Hepatic stellate cell (primary cell): Measurements from ENCODE around the gene ST6GALNAC4.

Experiments
- DNase-seq: peaks from one replicate; pipeline ENCODE4 v3.0.0; 2011; ENCODE audit warnings: low spot score

ST6GALNAC4 gene, protein sequence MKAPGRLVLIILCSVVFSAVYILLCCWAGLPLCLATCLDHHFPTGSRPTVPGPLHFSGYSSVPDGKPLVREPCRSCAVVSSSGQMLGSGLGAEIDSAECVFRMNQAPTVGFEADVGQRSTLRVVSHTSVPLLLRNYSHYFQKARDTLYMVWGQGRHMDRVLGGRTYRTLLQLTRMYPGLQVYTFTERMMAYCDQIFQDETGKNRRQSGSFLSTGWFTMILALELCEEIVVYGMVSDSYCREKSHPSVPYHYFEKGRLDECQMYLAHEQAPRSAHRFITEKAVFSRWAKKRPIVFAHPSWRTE

DNA sequence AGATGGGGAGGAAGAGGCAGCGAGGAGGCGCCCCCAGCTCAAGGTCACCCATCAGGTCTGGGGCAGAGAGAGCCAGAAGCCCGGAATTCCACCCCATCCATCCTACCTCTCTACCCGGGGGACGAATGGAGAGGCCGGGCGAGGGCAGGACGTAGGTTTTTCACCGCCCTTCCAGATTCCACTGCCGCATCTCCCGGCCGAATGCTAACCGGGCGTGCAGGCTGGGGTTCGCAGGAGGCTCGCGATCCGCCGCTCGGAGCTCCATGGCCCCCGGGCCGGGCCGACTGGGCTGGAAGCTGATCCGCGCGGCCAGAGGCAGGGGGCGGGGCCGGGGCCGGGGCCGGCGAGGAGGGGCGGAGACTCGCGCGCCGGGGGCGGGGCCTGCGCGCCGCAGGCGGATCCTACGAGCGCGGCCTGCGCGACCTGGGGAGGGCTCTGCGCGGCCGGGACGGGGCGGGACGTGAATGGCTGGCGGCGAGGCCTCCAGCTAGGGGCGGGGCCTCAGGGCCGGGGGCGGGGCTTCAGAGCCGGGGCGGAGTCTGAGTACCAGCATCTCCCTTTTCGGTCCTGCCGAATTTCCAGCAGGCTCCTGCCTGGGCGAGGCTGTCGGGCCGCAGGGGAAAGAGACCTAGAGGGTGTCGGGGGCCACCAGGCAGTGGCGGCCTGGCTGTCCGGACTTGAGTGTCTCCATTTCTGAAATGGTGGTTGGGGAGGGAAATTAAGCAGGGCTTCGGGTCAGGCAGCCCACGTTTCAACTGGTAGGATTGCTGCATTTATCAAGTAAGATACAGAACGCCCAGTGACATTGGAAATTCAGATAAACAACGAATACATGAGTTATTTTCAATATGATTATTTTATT, at the start of gene ST6GALNAC4:
Gene ST6GALNAC4 (minus strand): TSS at position 322 of the 862 bp plus-strand sequence. CDS start 622 bp downstream, outside the sequence.
- DNase-seq, result peak; percentile 94

DNA sequence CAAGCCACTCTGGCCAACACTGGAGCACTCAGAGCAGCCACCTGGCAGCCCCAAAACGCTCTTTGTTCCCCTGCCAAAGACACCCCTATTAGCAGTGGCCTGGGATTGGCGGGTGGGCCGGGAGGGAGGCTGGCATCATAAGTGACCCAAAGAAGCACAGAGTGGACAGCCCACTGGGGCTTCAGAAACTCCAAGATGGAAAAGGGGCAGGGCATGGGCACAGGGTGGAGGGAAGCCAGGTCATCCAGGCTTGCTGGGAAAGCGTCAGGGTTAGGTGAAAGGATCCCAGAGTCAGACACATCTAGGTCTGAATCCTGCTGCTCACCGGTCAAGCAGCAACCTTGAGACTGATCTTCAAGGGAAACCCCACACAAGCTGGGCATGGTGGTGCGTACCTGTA, 49.1 kb upstream of the ST6GALNAC4 start:
- DNase-seq, result no peak

DNA sequence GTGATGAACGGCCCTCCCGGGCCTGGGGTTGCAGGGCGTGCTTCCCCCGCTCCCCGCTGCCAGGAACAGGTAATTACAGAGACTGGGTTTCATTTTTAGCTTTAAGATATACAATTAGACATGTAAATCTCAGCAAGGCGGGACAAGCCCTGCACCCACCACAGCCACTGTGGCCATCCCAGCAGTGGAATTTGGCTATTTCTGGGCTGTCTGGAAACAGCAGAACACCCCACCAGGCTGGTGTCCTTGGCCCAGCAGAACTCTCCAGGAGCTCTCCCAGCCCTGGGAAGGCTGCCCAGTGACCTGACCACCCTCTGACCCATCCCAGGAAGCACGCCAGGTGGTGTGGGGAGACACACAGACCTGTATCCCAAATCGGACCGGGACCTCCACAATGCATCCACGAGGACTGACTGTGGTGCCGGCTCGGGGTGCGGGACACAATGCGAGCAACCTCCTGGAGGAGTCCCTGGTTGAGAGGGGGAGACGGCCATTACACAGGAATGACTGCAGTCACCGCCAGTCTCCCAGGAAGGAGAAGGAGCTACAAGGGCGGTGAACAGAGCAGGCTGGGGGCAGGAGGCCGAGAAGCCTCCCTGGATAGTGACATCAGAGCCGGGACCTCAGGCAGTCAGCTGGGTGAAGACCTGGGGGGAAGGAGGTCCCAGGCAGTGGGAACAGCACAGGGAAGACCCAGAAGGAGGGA, 46.7 kb upstream of the ST6GALNAC4 start:
- peak; percentile 43 for DNase-seq

DNA sequence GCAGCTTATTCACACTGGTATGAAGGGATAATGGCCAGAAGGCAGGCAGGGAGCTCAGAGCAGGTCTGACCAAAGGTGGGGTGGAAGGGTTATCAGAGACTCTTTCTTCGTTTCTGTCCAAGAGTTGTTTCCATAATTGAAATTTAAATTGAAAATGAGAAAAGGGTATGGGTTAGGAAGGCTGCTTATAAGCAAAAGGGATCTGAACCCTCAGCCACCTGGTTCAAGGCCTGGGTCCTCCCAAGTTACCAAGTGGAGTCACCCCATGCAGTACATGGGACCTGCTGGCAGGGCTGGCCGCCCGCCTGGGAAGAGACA, 46.2 kb upstream of the ST6GALNAC4 start:
- DNase-seq, result no peak

DNA sequence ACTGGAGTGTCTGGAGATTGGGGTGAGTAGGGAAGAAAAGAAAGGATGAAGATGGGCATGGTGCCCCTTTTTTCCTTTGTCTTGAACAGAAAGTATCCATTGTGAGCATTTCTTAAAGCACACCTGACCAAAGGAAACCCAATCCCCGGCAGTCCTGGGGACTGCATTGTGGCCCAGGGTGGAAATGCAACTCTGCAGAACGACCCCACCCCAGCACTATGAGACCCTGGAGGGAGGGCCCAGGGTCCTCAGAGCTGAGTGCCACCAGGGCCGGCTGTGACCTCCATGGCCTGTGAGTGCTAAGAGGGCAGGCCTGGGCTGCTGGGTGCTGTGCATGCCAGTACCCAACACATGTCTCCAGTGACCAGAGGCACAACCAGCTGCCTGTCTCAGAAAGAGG, 45.4 kb upstream of the ST6GALNAC4 start:
- no peak for DNase-seq

DNA sequence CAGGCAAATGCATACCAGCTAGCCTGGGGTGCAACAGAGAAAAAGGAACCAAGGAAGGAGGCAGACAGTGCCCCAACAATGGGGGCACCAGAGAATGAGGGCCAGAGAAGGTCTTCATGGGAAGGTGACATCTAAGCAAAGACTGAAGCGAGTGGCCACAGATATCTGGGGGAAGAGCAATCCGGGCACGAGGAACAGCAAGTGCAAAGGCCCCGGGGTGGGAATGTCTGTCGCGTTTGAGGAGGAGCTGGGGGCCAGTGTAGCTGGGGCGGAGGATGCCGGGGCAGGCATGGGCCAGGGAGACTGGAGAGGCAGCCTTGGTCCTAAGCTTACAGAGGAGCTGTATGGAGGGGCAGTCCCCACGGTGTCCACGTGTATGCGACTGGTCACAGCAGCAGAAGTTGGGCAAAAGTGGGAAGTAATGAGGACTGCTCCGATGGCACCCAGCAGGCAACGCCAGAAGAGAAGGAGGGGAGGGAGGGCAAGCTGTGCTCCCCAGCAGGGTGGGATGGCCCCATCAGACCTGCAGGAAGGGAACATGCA, 44.8 kb upstream of the ST6GALNAC4 start:
- no peak for DNase-seq

DNA sequence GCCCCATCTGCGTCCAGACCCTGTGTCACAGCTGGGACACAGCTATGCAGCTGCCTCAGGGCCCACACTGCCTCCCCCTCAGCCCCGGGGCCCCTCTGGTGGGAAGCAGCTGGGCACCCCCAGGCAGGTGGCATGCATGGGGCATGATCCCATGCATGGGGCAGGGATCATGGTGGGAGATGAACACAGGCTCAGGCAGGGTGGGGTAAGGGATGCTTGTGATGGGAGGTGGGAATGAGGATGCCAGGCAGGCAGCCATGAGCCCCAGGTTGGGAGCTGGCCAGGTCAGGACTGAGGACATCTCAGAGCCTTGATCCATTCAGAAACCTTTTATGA, 44.3 kb upstream of the ST6GALNAC4 start:
- DNase-seq, result no peak

DNA sequence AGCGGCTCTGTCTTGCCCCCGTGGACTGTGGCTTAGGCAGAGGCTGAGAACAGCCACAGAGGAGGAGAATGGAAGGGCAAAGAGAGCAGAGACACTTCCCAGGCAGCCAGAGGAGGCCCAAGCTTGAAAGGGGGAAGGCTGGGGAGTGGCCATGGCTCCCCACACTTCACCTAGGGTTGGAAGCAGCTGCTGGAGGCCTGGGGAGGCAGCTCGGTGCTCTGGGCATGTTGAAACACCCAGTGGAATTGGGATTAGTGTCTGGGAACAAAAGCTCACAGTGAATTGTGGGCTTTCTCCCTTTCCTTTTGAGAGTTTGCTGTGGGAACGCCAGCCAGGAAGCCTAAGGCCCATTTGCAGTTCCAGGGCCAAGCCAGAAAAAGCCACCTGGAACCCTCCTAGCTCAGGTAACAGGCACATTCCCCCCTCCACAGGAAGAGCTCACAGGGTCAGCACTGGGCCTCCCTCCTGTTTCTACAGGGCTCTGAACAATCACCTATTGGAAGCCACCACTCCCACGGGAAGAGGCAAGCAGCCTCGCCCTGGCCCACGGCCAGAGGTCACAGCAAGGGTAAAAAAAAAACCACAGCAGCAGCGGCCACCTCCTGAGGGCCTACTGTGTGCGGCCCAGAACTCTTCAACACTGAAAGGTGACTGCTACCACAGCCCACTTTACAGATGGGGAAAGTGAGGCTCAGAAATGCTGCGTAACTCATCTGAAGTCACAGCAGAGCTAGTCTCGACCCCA, 43.7 kb upstream of the ST6GALNAC4 start:
- no peak for DNase-seq

DNA sequence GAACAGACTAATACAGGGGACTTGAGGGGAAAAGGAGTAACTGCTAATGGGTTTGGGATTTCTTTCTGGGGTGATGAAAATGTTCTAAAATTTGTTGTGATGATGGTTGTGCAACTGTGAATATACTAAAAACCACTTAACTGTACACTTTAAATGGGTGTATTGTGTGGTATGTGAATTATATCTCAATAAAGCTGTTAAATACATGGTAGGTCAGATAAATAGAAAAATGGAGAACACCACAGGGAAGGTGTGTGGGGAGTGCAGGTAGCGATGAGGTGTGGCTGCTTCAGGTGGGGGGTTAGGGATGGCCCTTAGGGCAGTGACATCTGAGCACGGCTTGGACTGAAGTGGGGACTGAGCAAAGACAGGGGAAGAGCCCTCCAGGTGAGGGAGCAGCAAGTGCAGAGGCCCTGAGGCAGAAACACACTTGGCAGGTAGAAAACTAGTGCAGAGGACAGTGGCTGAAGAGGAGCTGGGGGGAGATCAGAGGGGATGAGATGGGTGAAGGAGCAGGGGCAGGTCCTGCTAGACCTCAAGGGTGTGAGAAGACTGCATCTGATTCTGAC, 43.1 kb upstream of the ST6GALNAC4 start:
- no peak for DNase-seq

DNA sequence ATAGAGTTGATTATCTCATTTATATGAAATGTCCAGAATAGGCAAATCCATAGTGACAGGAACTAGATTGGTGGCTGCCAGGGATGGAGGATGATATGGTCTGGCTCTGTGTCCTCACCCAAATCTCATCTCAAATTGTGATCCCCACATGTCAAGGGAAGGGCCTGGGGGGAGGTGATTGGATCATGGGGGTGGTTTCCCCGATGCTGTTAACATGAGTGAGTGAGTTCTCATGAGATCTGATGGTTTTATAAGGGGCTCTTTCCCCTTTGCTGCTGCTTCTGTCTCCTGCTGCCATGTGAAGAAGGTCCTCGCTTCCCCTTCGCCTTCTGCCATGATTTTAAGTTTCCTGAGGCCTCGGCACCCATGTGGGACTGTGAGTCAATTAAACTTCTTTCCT, 42.6 kb upstream of the ST6GALNAC4 start:
- DNase-seq, result no peak

DNA sequence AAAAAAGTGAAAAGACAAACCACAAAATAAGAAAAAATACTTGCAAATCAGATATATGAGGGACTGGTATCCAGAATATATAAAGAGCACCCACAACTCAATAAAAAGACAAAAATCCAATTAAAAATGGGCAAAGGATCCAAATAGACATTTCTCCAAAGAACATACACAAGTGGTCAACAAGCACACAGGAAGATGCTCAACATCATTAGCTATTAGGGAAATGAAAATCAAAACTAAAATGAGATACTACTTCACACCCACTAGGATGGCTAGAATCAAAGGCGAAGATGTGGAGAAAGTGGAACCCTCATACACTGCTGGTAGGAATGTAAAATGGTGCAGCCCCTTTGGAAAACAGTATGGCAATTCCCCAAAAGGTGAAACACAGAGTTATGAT, 41.9 kb upstream of the ST6GALNAC4 start:
- no peak for DNase-seq

DNA sequence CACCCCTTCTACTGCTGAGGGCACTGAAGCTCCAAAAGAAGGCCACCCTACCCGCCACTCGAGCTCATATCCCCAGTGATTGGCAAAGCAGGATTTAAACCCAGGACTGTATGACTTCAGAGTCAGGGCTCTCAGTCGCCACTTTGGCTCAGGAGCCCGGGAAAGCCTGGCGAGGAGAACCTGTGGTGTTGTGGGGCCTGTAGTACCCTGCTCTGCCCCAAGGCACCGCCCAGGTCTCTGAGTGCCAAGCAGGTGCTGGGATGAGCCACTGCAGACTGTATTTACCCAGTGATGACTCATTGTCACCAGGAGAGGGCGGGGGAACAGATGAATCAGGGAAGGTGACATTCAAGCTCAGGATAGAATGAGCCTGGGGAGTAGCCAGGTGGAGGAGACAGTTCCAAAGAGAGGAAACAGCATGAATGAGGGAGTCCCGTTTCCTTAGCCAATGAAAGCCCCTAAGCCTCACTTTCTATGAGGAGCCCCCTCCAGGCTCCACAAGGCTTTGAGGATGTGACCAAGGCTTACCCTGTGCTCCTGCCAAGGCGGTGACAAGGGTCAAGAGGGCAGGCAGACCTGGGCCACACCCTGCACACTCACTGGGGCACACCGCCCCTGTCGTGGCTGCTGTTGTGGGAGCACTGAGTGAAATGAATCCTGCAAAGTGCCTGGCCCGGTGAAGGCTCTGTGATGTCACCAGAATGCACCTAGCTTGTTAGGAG, 38.6 kb upstream of the ST6GALNAC4 start:
- DNase-seq, result no peak

DNA sequence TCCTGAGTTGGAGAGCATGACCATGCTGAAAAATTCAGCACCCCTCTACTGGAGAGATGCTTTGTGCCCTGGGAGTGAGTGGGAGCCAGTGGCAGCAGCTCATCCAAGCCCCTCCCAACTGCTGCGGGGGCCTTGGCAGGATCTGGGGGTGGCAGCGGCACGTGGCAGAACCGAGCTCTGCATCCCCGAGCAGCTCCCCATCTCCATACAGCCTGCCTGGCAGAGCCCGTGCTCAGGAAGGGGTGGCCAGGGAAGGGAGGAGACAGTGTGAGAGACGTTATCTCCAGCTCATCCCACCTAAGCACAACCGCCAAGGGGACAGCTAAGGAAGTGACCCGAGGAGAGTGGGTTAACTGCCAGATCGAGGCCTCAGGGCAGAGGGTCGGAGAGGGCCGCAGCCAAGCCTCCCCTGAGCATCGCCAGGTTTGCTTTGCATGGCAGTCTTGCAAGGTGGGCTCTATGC, 38.0 kb upstream of the ST6GALNAC4 start:
- DNase-seq, result no peak

DNA sequence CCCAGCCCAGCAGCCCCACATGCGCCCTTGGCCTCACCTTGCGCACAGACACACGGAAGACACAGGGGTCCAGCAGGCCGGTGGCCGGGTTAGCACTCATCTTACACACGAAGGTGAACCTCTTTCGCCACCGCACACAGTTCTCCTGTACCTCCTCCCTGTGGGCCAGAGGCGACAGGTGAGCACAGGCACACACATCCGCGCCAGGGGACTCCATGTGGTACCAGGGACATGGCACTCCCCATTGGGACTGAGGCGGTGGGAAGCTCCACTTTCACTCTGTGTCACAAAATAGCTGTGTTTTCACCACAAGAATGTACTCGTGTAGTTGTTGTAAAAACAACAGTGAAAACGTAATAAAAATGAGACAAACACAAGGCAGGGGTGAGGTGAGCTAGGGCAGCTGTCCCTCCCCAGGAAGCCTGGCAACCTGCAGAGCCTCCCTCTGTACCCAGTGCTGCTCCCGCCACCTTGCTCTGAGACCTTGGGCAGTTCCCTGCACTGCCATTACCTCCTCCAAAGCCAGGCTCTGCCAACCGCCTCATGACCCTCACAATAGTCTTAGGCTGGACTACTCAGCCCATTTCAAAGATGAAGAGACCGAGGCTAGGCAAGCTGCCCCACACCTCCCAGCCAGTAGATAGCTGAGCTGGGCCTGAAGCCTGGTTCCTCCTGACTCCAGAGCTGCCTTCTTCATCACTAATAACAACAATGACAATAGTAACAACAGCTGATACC, 37.1 kb upstream of the ST6GALNAC4 start:
- no peak for DNase-seq

DNA sequence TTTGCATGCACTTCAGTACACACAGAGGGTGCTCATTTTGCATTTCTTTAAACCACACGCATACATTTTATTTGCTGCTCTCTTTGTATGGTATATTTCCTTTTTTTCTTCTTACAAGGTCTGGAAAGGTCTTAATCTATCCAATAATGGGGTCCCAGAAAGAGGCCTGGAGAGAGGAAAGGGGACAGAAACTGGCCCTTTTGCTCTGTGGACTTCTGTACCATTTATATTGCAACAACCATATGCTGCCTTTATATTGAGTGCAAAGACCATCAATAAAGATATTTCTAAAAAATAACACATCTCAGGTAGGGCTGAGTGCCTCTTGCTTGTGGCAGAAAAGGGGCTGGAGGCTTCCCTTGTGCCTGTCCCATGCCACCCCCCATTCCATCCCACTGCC, 36.3 kb upstream of the ST6GALNAC4 start:
- DNase-seq, result no peak

DNA sequence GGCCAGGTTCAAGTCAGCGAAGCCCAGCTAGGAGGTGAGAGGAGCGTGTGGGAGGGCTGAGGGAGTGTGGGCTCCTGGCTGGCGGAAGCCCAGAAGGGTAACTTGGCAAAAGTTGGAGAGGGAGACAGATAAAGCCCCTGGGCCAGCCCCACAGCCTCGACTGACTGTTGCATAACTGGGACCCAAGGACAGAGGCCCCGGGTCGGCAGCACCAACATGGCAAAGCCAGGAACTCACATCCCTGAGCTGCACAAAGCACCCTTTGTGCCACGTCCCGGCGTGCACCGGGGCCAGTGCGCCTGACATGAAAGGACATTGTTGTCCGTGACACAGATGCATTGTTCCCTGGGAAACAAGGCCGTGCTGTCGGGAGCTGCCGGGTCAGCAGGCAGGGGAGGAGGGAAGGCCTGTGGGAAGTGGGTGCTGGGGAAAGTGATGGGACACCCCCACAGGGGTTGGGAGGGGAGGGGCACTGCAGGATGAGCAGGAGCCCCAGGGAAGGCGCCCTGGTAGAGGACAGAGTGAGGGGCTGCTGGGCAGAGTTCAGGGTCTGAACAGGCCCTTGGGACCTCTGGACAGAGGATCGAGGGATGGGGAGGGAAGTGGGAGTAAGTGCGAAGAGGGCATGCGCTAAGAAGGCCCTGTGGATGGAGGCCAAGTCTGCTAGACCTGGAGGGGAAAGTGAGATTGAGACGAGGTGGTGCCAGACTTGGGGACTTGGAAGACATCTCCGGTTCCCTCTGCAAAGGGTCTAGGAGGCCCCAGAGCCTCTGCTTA, 33.9 kb upstream of the ST6GALNAC4 start:
- DNase-seq, result no peak

DNA sequence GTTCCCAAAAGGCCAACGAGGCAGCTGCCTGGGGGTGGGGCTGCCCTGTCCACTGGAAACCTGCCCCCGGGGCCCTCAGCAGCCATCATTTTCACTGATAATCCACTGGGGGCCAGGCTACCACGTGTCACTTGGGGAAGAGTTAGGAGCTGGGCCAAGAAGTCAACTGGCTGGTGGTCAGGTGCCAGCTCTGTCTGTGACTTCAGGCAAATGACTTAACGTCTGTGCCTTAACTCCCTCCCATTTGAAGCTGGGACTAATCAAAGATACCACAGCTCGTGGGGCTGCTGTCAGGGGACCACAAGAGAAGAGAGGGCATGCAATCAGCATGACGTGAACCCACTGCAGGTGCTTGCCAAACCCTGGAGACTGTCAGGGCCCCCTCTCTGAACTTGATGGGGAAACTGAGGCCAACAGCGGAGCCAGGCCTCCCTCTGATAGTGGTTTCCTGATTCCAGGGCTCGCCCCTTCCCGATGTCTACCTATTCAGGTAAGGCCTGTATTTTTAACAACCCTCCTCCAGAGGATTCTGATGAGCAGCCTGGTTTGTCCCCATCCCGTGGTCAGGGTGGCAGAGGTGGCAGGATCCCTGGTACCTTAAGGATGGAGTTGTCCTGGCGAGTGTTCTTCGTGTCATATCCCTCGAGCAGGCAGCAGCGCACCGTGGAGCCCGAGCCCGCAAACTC, 33.1 kb upstream of the ST6GALNAC4 start:
- no peak for DNase-seq

DNA sequence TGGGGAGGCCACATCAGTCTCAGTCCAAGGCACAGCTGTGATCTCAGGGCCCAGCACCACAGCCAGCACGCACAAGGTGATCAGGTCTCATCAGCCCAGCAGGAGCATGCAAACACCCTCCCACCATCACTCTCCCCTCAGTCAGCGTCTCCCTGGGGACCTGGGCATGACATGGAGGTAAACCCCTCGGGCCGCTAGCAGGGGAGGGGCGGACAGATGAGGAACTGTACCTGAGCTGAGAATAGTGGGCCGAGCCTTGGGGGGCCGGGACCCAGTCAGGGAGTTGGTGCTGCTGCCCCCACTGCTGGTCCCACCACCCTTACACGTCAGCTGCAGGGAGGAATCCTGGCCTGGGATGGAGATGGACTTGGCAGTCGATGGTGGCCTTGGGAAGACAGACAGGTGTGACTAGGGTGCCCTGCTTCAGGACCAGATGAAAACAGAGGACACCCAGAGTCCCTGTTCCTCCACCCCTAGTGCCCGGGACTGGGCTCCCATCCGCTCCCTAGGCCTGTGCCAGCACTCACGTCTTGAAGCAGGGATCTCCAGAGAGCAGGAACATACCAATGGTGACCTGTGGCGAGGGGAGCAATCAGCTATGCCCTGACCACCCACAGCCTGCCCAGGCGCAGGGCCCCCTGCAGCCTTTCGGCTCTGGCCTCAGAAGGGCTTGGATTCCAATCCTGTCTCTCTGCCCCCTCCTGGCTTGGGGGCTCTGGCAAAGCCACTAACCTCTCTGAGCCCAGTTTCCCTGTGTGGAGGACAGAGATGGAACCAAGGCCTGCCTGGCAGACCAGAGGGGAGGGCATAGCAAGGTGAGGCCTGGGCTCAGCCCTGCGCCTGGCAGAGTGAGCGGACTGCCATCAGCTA, 31.2 kb upstream of the ST6GALNAC4 start:
- no peak for DNase-seq
